CD14-positive monocyte (primary cell): Measurements from ENCODE around the gene CA7. TPM values are rescaled to one million over a fixed set of nuclear protein-coding genes. Genes with fewer than 3 reads are reported as not detected.

Experiments used
- DNase-seq, 3 donors: peaks; one replicate each; pipeline ENCODE4 v3.0.0-alpha.2; 2011 to 2022
- H2AFZ ChIP-seq: 2 replicates; pipeline ENCODE4 v1.6.0; 2012; ENCODE audit warnings: mild to moderate bottlenecking, low read depth, low read length, inconsistent platforms; ENCODE audit not compliant: insufficient read depth, poor library complexity, severe bottlenecking
- H3K27ac ChIP-seq, 2 donors: 1 replicate in 1 of 2; 2 replicates in 1 of 2; pipeline ENCODE4 v1.5.1; 2012 to 2013; ENCODE audit warnings: low read length in 2 of 2, control low read depth in 1 of 2, inconsistent platforms in 1 of 2, low read depth in 1 of 2, mild to moderate bottlenecking in 1 of 2
- H3K27me3 ChIP-seq, 2 donors: one replicate each; pipeline versions ENCODE4 v1.6.0 to v1.6.1; 2011 to 2013; ENCODE audit warnings: low read length in 2 of 2; ENCODE audit not compliant: control insufficient read depth in 2 of 2, insufficient read depth in 2 of 2
- H3K36me3 ChIP-seq, 2 donors: replicated peaks in 1 of 2; 1 replicate in 1 of 2; 2 replicates in 1 of 2; pipeline versions ENCODE4 v1.5.1 to v1.6.1; 2012 to 2013; ENCODE audit warnings: low read length in 2 of 2, control low read depth in 1 of 2, inconsistent platforms in 1 of 2, mild to moderate bottlenecking in 1 of 2; ENCODE audit not compliant: insufficient read depth in 2 of 2, control insufficient read depth in 1 of 2
- H3K4me1 ChIP-seq, 2 donors: 1 replicate in 1 of 2; 2 replicates in 1 of 2; pipeline versions ENCODE4 v1.5.1 to v1.6.1; 2012 to 2013; ENCODE audit warnings: low read length in 2 of 2, control low read depth in 1 of 2, inconsistent platforms in 1 of 2, mild to moderate bottlenecking in 1 of 2, moderate library complexity in 1 of 2; ENCODE audit not compliant: insufficient read depth in 2 of 2, control insufficient read depth in 1 of 2
- H3K4me2 ChIP-seq: replicated peaks from 2 replicates; pipeline ENCODE3; 2012; ENCODE audit warnings: low read length, moderate library complexity, mild to moderate bottlenecking; ENCODE audit not compliant: poor library complexity, severe bottlenecking; ENCODE audit errors: extremely low read depth
- H3K4me3 ChIP-seq, 3 experiments: fragments of 200-600 bp in 1 of 3; sonication (generic) in 1 of 3; replicated peaks in 1 of 3; 1 replicate in 2 of 3; 2 replicates in 1 of 3; pipeline ENCODE4 v1.5.1; 2011 to 2013; ENCODE audit warnings: low read length in 3 of 3, mild to moderate bottlenecking in 3 of 3, control low read depth in 2 of 3, low read depth in 2 of 3, inconsistent platforms in 1 of 3, moderate library complexity in 1 of 3
- H3K79me2 ChIP-seq: 2 replicates; pipeline ENCODE4 v1.6.0; 2012; ENCODE audit warnings: mild to moderate bottlenecking, control low read depth, inconsistent platforms, low read length, moderate library complexity; ENCODE audit not compliant: insufficient read depth
- H3K9ac ChIP-seq: 2 replicates; pipeline ENCODE4 v1.6.0; 2017; ENCODE audit warnings: low read length, mild to moderate bottlenecking; ENCODE audit not compliant: insufficient read depth, poor library complexity, severe bottlenecking
- H3K9me3 ChIP-seq, 2 donors: replicated peaks in 1 of 2; 1 replicate in 1 of 2; 2 replicates in 1 of 2; pipeline versions ENCODE4 v1.5.1 to v1.6.1; 2012 to 2013; ENCODE audit warnings: low read length in 2 of 2, control low read depth in 1 of 2; ENCODE audit not compliant: control insufficient read depth in 1 of 2, insufficient read depth in 1 of 2
- H4K20me1 ChIP-seq: 2 replicates; pipeline ENCODE4 v1.6.0; 2012; ENCODE audit warnings: mild to moderate bottlenecking, low read length, control low read depth, moderate library complexity; ENCODE audit not compliant: insufficient read depth
- H3K27ac Mint-ChIP-seq, 7 donors: one replicate each; pipeline ENCODE4 v1.8.0; 2020; ENCODE audit warnings: mild to moderate bottlenecking in 7 of 7, mixed read lengths in 7 of 7, moderate library complexity in 6 of 7, inconsistent platforms in 2 of 7
- H3K27me3 Mint-ChIP-seq, 3 donors: one replicate each; pipeline ENCODE4 v1.8.0; 2021 to 2022; ENCODE audit warnings: low read depth in 3 of 3, mild to moderate bottlenecking in 3 of 3, mixed read lengths in 3 of 3, moderate library complexity in 3 of 3, inconsistent platforms in 1 of 3
- H3K36me3 Mint-ChIP-seq, 2 donors: one replicate each; pipeline ENCODE4 v1.8.0; 2020; ENCODE audit warnings: mixed read lengths in 2 of 2, inconsistent platforms in 1 of 2, mild to moderate bottlenecking in 1 of 2
- H3K4me1 Mint-ChIP-seq: one replicate; pipeline ENCODE4 v1.8.0; 2020; ENCODE audit warnings: mild to moderate bottlenecking, mixed read lengths
- H3K4me3 Mint-ChIP-seq, 2 donors: one replicate each; pipeline ENCODE4 v1.8.0; 2020; ENCODE audit warnings: mild to moderate bottlenecking in 2 of 2, mixed read lengths in 2 of 2, moderate library complexity in 1 of 2
- H3K9me3 Mint-ChIP-seq, 7 donors: one replicate each; pipeline ENCODE4 v1.8.0; 2020 to 2022; ENCODE audit warnings: mixed read lengths in 7 of 7, mild to moderate bottlenecking in 6 of 7, moderate library complexity in 6 of 7, inconsistent platforms in 2 of 7
- CTCF ChIP-seq: fragments of 200-600 bp; IDR thresholded peaks from one replicate; pipeline ENCODE4 v1.8.0; 2022; ENCODE audit warnings: antibody characterized with exemption, mild to moderate bottlenecking
- WGBS: methylation state at CpG from one replicate; pipeline ENCODE4 v1.1.5; 2013; ENCODE audit warnings: missing lambda C conversion rate; ENCODE audit not compliant: insufficient coverage; 5-methylcytosine and 5-hydroxymethylcytosine counted together
- intact Hi-C, 2 donors: fragments of 100-400 bp; cut with micrococcal nuclease; formaldehyde crosslinking; loops; one replicate each; pipeline versions ENCODE4 v1.15.0 to v1.15.1; 2023
- polyA plus RNA-seq, 3 donors: library from polyadenylated mRNA; depleted of rRNA in 1 of 3; unstranded in 2 of 3; stranded (reverse) in 1 of 3; fragments of 300-500 nt in 2 of 3; fragments of >200 nt in 1 of 3; fragmentation: Illumina TruSeq in 2 of 3; gene quantifications; 1 replicate in 2 of 3; 2 replicates in 1 of 3; pipeline ENCODE4 v1.2.3, GENCODE V29; 2012 to 2021

The CA7 gene
- polyA plus RNA-seq, 3 donors = not detected

GRCh38 chr16:66845791-66846221 is 1.6 kb downstream of the CA7 start:
- no peak overlapping the region for H3K4me2 ChIP-seq

GRCh38 chr16:66846266-66846665 is 2.1 kb downstream of the CA7 start:
- Histone ChIP-seq H3K4me3 (no peak overlapping the region), H3K27ac (no peak overlapping the region), H3K4me2 (no peak overlapping the region), H3K36me3 (no peaks in the 10 kb centered on the region), H3K79me2 (no peaks in the 10 kb centered on the region), H3K4me1 (peaks cover 13 to 16% of the 10 kb centered on the region in 2 donors), H3K27me3 (peaks cover 22 to 60% of the 10 kb centered on the region in 2 donors), H4K20me1 (no peaks in the 10 kb centered on the region), H3K9ac (no peak overlapping the region), H3K9me3 (peaks cover 0 to 14% of the 10 kb centered on the region in 2 donors), H2AFZ (no peak overlapping the region)
- intact Hi-C loops = no loop called here
- Mint-ChIP-seq H3K36me3 (peaks cover 0 to 9% of the 10 kb centered on the region in 2 donors), H3K4me3 (peak overlapping the region in 1 of 2 donors; percentile 80), H3K27ac (no peak overlapping the region), H3K27me3 (peaks cover 60 to 86% (median 69%) of the 10 kb centered on the region in 3 donors), H3K4me1 (peaks cover 22% of the 10 kb centered on the region), H3K9me3 (peaks cover 0 to 11% (median 3%) of the 10 kb centered on the region in 7 donors)
- 100% methylated on average over 1 of the region's 1 CpG for WGBS
- DNase-seq = no peak
- TF ChIP-seq CTCF = no peak

More at GRCh38 chr16:66845791-66846221, 1.6 kb downstream of the CA7 start:
- Histone ChIP-seq H3K36me3 (no peaks in the 10 kb centered on the region), H3K9me3 (peaks cover 0 to 14% of the 10 kb centered on the region in 2 donors), H3K4me3 (no peak overlapping the region), H4K20me1 (no peaks in the 10 kb centered on the region), H3K27me3 (peaks cover 22 to 55% of the 10 kb centered on the region in 2 donors), H3K9ac (no peak overlapping the region), H3K4me1 (peaks cover 13 to 16% of the 10 kb centered on the region in 2 donors), H3K27ac (no peak overlapping the region), H3K79me2 (no peaks in the 10 kb centered on the region), H2AFZ (no peak overlapping the region)
- no peak for DNase-seq
- Mint-ChIP-seq H3K27ac (no peak overlapping the region), H3K36me3 (peaks cover 0 to 9% of the 10 kb centered on the region in 2 donors), H3K27me3 (peaks cover 58 to 81% (median 65%) of the 10 kb centered on the region in 3 donors), H3K4me3 (peak overlapping the region in 1 of 2 donors; percentile 80), H3K9me3 (peaks cover 0 to 11% (median 3%) of the 10 kb centered on the region in 7 donors), H3K4me1 (peaks cover 20% of the 10 kb centered on the region)
- 83% methylated on average over 9 of the region's 9 CpGs for WGBS
- intact Hi-C loops = no loop called here
- no peak for TF ChIP-seq CTCF
